GM20000 (cell line): ENCODE measurements around the gene CDCA7L.
"Not testable (repeated sequence)": the region's sequence is repeated elsewhere in the genome, so short reads cannot be mapped to it uniquely, and the experiment has no call there.

Experiments
- DNase-seq: peaks from one replicate; pipeline ENCODE4 v3.0.0; 2012; ENCODE audit warnings: low spot score
- CTCF ChIP-seq: IDR thresholded peaks from 2 replicates; pipeline ENCODE4 v1.5.1; 2012; ENCODE audit warnings: mild to moderate bottlenecking, control low read depth; ENCODE audit errors: extremely low read depth, missing control alignments

CDCA7L gene

GRCh38 chr7:21867816-21868575, 77.7 kb downstream of the CDCA7L start:
- no peak for TF ChIP-seq CTCF

DNA sequence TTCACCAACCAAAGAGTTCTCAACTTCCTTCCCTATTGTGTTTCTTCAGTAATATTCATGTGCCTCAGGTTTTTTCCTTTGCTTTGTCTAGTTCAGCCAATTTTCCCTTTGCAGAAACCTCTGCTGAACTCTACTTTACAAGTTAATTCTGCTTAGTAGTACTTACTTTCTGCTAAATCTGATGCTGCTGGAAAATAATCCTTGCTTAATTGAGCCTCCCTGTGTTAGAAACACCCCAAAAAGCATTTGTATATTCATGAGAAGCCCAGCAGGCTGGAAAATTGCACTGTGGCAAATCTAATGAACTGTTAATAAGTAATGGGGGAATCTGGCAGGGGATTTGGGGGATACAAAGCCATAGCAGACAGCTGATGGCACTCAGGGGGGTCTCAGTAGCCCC, 78.5 kb downstream of the CDCA7L start:
- TF ChIP-seq CTCF = no peak
- no peak for DNase-seq

More at GRCh38 chr7:21867816-21868575, 77.7 kb downstream of the CDCA7L start:
- DNase-seq = no peak

DNA sequence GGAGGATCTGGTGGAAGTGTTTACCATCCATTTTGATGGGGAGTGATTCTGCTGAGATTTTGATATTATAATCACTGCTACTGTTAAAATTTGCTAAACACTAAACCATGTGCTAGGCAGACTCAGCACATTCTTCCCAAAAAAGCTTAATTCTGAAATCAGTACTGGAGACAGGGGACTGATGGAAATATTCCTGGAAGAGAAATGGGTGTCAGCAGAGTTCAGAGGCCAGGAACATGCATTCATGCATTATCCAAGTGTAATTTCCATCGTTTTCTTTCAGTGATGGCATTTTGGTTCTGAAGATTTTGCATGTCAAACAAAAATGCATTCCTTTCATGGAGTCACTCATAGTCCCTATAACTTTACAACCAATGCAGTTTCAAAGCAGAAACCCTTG, 79.0 kb downstream of the CDCA7L start:
- no peak for TF ChIP-seq CTCF

GRCh38 chr7:21865631-21866204, 80.0 kb downstream of the CDCA7L start:
- DNase-seq = not testable (repeated sequence)

More for the DNA sequence above, 79.0 kb downstream of the CDCA7L start:
- DNase-seq = no peak

DNA sequence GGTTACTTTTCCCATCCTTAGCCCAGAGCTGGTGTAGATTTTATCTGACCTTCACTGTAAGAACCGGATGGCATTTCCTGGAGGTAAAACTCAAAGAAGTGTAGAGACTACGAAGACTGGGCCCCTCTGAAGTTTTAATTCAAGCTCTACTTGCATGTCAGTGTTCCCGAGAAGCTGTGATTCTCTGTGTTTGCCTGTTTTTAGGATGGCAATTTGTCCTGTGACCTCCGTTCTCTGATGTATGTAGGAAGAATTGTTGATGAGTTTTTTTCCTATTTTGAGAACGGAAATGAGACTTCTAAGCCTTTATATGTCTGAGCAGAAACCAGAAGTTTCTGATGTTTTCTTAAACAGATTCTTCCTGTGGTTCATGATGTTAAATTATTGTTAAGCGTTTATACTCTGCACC, 94.1 kb downstream of the CDCA7L start:
- no peak for DNase-seq
- TF ChIP-seq CTCF = no peak
